Left kidney (tissue), 2 donors: ENCODE results near the gene INPPL1. TPM values are rescaled to one million over a fixed set of nuclear protein-coding genes. Genes with fewer than 3 reads are reported as not detected.
A peak's percentile ranks its signal among the peaks of the same experiment; 100 is the strongest.

ENCODE experiments used
- DNase-seq: peaks from one replicate; pipeline ENCODE4 v3.0.0-alpha.2; 2013
- polyA plus RNA-seq: library from polyadenylated mRNA; unstranded; fragments of 120-200 nt; gene quantifications from one replicate; pipeline ENCODE4 v1.2.1, GENCODE V29; 2013; ENCODE audit not compliant: insufficient read length

INPPL1 gene
- polyA plus RNA-seq, 1 donor, result 178 TPM

DNA sequence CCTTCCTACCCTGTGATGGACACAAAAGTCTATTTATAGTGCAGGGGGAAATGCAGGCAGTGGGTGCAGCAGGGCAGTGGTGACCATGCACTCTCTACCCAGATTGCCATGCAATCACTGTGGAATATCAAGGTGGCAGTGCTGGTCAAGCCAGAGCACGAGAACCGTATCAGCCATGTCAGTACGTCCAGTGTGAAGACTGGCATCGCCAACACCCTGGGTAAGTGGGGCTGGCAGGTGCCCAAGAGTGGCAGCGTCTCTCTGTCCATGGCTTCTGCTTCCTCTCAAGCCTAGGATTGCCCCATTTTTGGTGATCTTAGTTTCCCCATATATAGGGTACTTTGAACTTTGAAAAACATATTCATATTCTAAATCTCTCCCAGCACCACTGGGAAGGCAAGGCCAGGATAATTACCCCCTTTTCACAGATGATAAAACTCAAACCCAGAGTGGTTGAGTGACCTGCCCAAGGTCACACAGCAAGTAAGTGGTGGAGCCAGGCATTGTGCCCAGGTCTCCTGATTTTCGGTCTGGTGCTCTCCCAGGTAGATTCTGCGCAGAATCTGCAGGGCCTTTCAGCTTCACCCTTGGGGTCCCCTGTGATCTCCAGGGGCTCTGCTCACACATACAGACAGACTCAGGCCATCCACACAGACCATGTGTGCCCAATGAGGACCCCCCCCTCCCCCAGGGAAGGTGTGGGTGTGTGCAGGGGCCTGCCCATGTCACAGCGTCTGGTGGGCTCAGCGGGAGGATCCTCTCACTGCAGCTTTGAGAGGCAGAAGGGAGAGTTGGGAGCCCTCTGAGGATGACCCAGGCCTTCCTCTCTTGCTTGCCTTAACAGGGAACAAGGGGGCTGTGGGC is 7.1 kb downstream of the INPPL1 start:
- no peak for DNase-seq

- DNase-seq, result no peak
Observed at GRCh38 chr11:72232260-72233055, 7.9 kb downstream of the INPPL1 start.

DNA sequence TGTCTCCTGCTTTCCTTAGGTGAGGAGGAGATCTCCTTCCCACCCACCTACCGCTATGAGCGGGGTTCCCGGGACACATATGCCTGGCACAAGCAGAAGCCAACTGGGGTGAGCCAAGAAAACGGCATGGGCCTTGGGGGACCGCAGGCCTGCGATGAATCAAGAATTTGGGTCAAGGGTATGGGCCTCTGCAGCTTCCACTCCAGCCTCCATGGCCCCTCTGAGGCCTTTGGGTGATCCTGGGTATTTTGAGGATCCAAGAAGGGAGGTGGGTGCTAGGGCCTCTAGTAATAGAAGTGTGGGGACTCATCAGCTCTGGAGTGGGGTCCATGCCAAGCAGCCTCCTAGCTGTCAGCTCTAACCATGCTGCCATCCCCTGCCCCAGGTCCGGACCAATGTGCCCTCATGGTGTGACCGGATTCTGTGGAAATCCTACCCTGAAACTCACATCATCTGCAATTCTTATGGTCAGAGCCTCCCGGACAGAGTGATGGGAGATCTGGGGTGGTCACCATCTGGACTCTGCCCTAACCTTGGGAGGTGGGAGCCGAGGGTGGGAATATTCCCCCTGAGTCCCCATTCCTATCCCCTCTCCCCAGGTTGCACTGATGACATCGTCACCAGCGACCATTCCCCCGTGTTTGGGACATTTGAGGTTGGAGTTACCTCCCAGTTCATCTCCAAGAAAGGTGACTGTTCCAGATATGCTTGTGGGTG is 8.6 kb downstream of the INPPL1 start:
- no peak for DNase-seq

DNA sequence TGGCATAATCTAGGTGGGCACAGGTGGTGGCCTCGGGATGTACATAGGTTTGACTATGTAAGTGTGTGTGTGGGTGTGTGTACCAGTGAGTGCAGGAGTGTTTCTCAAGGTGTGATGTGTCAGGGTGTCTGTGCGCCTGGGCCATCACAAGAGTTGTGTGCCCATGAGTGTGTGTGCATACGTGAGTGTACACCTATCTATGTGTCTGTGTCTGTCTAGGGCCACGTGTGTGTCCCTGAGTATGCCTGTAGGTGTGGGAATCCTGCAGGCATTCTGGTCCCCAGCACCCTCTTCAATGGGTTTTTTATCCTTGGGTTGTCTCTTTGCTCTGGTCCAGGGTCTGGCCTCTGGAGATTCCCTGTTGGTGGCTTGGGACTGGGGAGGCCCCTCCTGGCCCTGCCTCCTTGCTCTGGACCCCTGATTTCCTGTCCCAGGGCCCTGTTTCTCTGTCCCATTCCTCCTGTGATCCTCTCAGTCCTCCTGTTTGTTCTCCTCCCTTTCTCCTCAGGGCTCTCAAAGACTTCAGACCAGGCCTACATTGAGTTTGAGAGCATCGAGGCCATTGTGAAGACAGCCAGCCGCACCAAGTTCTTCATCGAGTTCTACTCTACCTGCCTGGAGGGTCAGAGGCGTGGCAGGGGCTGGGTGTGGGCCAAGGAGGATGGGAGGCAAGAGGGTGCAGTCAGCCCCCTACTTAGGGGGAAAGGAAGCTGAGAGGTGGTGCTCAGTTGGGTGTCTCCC is 9.4 kb downstream of the INPPL1 start:
- DNase-seq, result no peak

- DNase-seq, result no peak
Observed at GRCh38 chr11:72234514-72234830, 9.9 kb downstream of the INPPL1 start.

DNA sequence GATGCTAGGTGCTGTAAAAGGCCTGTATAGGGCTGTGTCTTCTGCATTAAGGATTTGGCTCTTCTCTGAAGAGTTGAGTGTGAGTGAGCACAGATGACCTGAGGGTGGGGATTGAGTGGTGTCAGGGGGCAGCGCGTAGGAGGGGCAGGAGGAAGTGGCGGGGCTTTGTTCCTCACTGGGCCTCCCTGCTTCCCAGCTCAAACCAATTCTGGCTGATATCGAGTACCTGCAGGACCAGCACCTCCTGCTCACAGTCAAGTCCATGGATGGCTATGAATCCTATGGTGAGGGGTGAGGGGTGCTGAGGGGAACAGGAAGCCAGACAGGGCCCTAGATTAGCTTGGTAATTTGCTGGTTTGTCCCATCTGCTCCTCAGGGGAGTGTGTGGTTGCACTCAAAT is 10.4 kb downstream of the INPPL1 start:
- no peak for DNase-seq

- no peak for DNase-seq
Observed at GRCh38 chr11:72235351-72236057, 10.9 kb downstream of the INPPL1 start.

DNA sequence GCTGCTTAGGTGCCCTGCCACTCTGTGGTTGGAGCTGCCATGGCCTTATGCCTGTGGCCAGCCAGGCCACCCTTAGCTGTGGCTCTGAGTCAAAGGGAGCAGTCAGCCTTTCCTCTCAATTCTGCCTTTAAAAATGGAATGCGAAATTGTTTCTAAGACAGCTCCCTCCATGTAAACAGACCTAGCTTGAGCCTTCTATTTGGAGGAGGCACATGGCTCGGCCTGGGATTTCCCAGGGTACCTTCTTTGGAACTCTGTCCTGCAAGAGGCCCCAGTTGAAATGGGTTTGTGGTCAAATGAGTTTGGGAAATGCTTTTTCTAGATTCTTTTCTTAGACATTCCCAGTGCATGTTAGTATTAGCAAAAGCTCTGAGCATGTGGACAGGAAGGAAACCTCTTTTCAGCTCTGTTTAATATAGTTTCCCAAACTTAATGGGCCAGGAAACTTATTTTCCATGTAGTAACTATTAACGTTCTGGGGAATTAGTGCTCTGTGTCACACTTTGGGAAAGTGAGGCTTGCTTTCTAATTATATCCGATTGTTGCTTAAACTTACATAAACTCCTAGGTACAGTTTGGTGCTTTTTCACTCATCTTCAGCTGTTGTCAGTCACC is 11.6 kb downstream of the INPPL1 start:
- no peak for DNase-seq

DNA sequence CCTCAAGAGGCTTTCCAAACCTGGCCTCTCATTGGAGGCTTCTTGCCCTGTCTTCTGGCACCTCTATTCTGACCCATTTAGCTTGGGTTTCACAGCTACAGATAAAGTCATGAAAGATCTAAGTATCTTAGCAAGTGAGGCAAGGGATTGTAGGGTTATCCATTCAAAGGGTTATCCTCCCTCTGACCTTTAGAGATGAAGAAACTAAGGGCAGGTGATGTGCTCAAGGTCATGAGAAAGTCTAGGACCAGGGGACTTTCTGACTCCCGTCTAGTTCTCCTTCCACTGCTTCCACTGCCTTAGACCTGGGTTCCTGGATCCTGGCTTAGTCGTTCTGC is 12.2 kb downstream of the INPPL1 start:
- no peak for DNase-seq

GRCh38 chr11:72237112-72237931 is 12.8 kb downstream of the INPPL1 start:
- DNase-seq, result no peak

DNA sequence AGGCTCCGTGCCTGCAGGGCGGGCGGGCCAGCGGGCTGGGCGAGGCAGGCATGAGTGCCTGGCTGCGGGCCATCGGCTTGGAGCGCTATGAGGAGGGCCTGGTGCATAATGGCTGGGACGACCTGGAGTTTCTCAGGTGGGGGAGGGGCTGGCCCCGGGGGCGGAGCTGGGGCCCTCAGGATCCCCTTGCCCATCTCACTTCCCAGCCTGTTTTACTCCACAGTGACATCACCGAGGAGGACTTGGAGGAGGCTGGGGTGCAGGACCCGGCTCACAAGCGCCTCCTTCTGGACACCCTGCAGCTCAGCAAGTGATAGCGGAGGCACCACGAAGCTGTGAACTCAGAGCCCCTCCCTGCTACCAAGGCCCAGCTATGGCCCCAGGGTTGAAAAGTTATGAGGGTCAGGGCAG is 13.5 kb downstream of the INPPL1 start:
- peak; percentile 50 for DNase-seq

GRCh38 chr11:72238492-72239312 is 14.1 kb downstream of the INPPL1 start:
- no peak for DNase-seq

- peak; percentile 31 for DNase-seq
Observed at GRCh38 chr11:72239313-72239848, 14.8 kb downstream of the INPPL1 start.

DNA sequence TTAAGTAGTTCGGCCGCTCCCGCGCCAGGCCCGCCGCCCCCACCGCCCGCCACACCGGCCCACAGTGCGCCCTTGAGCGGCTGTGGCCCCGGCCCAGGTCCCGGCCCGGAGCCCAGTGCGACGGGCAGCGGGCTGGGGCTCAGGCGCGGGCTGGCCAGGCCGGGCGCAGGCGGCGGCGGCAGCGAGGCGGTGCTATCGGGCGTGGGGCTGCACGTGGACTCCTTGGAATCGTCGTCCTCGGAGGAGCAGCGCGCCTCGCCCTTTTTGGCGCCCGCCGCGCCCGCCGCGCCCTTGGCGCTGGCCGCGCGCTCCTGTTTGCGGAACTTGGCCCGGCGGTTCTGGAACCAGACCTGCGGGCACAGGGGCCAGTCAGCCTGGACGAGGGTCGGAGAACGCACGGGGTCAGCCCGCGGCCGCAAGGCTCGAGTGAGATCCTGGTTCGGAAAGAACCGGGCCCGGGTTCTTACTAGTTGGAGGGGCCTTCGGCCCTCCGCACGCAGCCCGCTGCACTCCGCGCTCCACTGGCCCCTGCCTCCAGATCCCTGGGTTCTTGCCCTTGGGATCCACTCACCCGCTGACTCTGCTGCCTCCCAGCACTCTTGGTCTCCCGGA is 15.4 kb downstream of the INPPL1 start:
- peak; percentile 7 for DNase-seq

- DNase-seq, result peak; percentile 11
Observed at GRCh38 chr11:72240461-72241290, 16.1 kb downstream of the INPPL1 start.

DNA sequence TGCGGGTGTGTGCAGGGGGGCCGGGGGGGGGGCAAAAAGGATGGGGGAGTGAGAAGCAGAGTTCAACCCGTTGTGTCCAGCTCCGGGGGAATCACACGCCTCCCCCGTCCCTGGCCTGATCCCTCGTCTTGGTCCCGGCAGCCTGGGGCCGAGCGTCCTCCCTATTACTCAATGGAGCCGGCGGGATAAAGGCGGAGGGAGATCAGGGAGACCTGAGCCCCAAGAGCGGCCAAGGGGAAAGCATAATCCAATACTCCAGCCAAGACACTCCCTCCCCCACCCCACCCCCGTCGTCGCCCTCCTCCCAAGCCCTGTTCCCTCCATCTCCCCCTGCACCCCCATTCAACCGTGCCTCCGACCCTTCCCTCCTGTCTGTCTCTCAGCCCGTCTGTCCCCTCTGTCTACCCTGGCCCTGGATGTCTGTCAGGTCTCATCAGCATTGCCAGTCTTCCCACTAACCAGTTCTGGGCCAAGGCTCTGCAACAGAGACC is 16.8 kb downstream of the INPPL1 start:
- no peak for DNase-seq

GRCh38 chr11:72242141-72242540 is 17.6 kb downstream of the INPPL1 start:
- no peak for DNase-seq
